H1 (cell line): ENCODE data around the gene NID2. TPM values are rescaled to one million over a fixed set of nuclear protein-coding genes. Genes with fewer than 3 reads are reported as not detected.

Experiments used
- CTCF ChIA-PET: fragments of 300-600 bp; sonication (Branson Sonifier 250); formaldehyde crosslinking; loops from one replicate; lab custom pipeline; 2021; ENCODE audit not compliant: partially characterized antibody; lab: Charles Lee
- POLR2A ChIA-PET: fragments of 300-600 bp; sonication (Branson Sonifier 250); formaldehyde crosslinking; loops from one replicate; lab custom pipeline; 2021; ENCODE audit warnings: inconsistent platforms; ENCODE audit not compliant: partially characterized antibody; lab: Charles Lee
- DNase-seq, 2 experiments: peaks; one replicate each; pipeline versions ENCODE4 v3.0.0 to v3.0.0-alpha.2; 2010 to 2022; ENCODE audit warnings: low spot score in 2 of 2, low read depth in 1 of 2, mixed read lengths in 1 of 2
- FAIRE-seq: peaks from 2 replicates; lab custom pipeline; 2011; peaks lifted over from hg19 to GRCh38; lab: Jason Lieb, UNC
- H2AFZ ChIP-seq: 2 replicates; pipeline ENCODE4 v1.8.1; 2012; ENCODE audit warnings: low read length, inconsistent platforms
- H2AK5ac ChIP-seq: 2 replicates; pipeline ENCODE4 v1.6.1; 2013; ENCODE audit warnings: low read depth, low read length
- H2BK120ac ChIP-seq: replicated peaks from 2 replicates; pipeline ENCODE3; 2013; ENCODE audit warnings: low read depth, low read length, inconsistent platforms
- H2BK12ac ChIP-seq: 2 replicates; pipeline ENCODE4 v1.6.1; 2013; ENCODE audit warnings: low read depth, low read length
- H2BK15ac ChIP-seq: 2 replicates; pipeline ENCODE4 v1.6.1; 2013; ENCODE audit warnings: low read length
- H2BK20ac ChIP-seq: 2 replicates; pipeline ENCODE4 v1.6.1; 2013; ENCODE audit warnings: low read length
- H2BK5ac ChIP-seq: 2 replicates; pipeline ENCODE4 v1.6.1; 2013; ENCODE audit warnings: low read depth, low read length
- H3K14ac ChIP-seq: 2 replicates; pipeline ENCODE4 v1.6.1; 2013; ENCODE audit warnings: inconsistent platforms; ENCODE audit not compliant: insufficient read length
- H3K18ac ChIP-seq: 2 replicates; pipeline ENCODE4 v1.6.1; 2013; ENCODE audit warnings: low read length; ENCODE audit errors: extremely low read depth
- H3K23ac ChIP-seq: 2 replicates; pipeline ENCODE4 v1.6.1; 2013; ENCODE audit warnings: inconsistent platforms; ENCODE audit not compliant: insufficient read length
- H3K23me2 ChIP-seq: 2 replicates; pipeline ENCODE4 v1.6.1; 2013; ENCODE audit warnings: low read depth, low read length
- H3K27ac ChIP-seq: 2 replicates; pipeline ENCODE4 v1.6.1; 2011; ENCODE audit warnings: low read depth, low read length, inconsistent platforms
- H3K27me3 ChIP-seq, 4 experiments: replicated peaks in 1 of 4; 1 replicate in 1 of 4; 2 replicates in 3 of 4; pipeline versions ENCODE4 v1.6.1 to v1.8.1; 2011 to 2013; ENCODE audit warnings: low read length in 3 of 4, mild to moderate bottlenecking in 3 of 4, inconsistent platforms in 2 of 4, mixed read lengths in 2 of 4, moderate library complexity in 1 of 4; ENCODE audit not compliant: control insufficient read depth in 3 of 4, insufficient read depth in 3 of 4; ENCODE audit errors: extremely low read depth in 1 of 4
- H3K36me3 ChIP-seq, 4 experiments: 2 replicates each; pipeline versions ENCODE4 v1.6.1 to v1.8.1; 2011 to 2013; ENCODE audit warnings: mild to moderate bottlenecking in 4 of 4, low read length in 3 of 4, moderate library complexity in 2 of 4, control low read depth in 1 of 4, inconsistent platforms in 1 of 4; ENCODE audit not compliant: insufficient read depth in 4 of 4, control insufficient read depth in 2 of 4
- H3K4ac ChIP-seq: replicated peaks from 2 replicates; pipeline ENCODE3; 2013; ENCODE audit warnings: low read length, low read depth, mixed read lengths, inconsistent platforms; ENCODE audit not compliant: insufficient read length
- H3K4me1 ChIP-seq, 4 experiments: replicated peaks in 1 of 4; 1 replicate in 1 of 4; 2 replicates in 3 of 4; pipeline versions ENCODE4 v1.6.1 to v1.8.1; 2011 to 2013; ENCODE audit warnings: low read length in 3 of 4, inconsistent platforms in 2 of 4, mixed read lengths in 1 of 4; ENCODE audit not compliant: insufficient read depth in 4 of 4, control insufficient read depth in 3 of 4
- H3K4me2 ChIP-seq, 2 experiments: 2 replicates each; pipeline versions ENCODE4 v1.6.1 to v1.8.1; 2011 to 2013; ENCODE audit warnings: low read depth in 2 of 2, low read length in 2 of 2, control low read depth in 1 of 2, inconsistent platforms in 1 of 2, mild to moderate bottlenecking in 1 of 2; ENCODE audit not compliant: insufficient read depth in 1 of 2
- H3K4me3 ChIP-seq, 4 experiments: fragments of 200-600, 300-600 bp in 1 of 4; sonication (generic), shearing (Covaris generic), sonication (Bioruptor Twin) in 1 of 4; 2 replicates each; pipeline versions ENCODE4 v1.5.1 to v1.8.1; 2011 to 2016; ENCODE audit warnings: low read length in 4 of 4, low read depth in 3 of 4, control low read depth in 2 of 4, inconsistent platforms in 2 of 4, mild to moderate bottlenecking in 2 of 4, mixed read lengths in 1 of 4, moderate library complexity in 1 of 4; ENCODE audit not compliant: insufficient read depth in 2 of 4; ENCODE audit errors: extremely low read depth in 1 of 4
- H3K56ac ChIP-seq: replicated peaks from 2 replicates; pipeline ENCODE3; 2013; ENCODE audit warnings: low read depth, mild to moderate bottlenecking, mixed read lengths, low read length, inconsistent platforms; ENCODE audit not compliant: insufficient read length
- H3K79me1 ChIP-seq: 2 replicates; pipeline ENCODE4 v1.6.1; 2013; ENCODE audit warnings: low read depth, low read length, control low read depth
- H3K79me2 ChIP-seq, 2 experiments: 2 replicates each; pipeline versions ENCODE4 v1.6.1 to v1.8.1; 2012 to 2013; ENCODE audit warnings: low read length in 2 of 2, mild to moderate bottlenecking in 2 of 2, inconsistent platforms in 1 of 2; ENCODE audit not compliant: insufficient read depth in 2 of 2, control insufficient read depth in 1 of 2
- H3K9ac ChIP-seq, 4 experiments: replicated peaks in 1 of 4; 1 replicate in 1 of 4; 2 replicates in 3 of 4; pipeline versions ENCODE4 v1.6.1 to v1.8.1; 2011 to 2013; ENCODE audit warnings: low read depth in 3 of 4, low read length in 3 of 4, control low read depth in 2 of 4, mild to moderate bottlenecking in 2 of 4, moderate library complexity in 2 of 4, inconsistent platforms in 1 of 4; ENCODE audit errors: extremely low read depth in 1 of 4
- H3K9me3 ChIP-seq, 2 experiments: 2 replicates each; pipeline versions ENCODE4 v1.6.1 to v1.8.1; 2012 to 2013; ENCODE audit warnings: mild to moderate bottlenecking in 2 of 2, moderate library complexity in 2 of 2, control low read depth in 1 of 2, inconsistent platforms in 1 of 2, low read depth in 1 of 2, low read length in 1 of 2, mixed read lengths in 1 of 2; ENCODE audit not compliant: insufficient read depth in 2 of 2
- H4K20me1 ChIP-seq, 2 experiments: replicated peaks in 1 of 2; 2 replicates each; pipeline versions ENCODE3 to v1.8.1; 2011 to 2013; ENCODE audit warnings: inconsistent platforms in 2 of 2, low read length in 2 of 2, mild to moderate bottlenecking in 1 of 2; ENCODE audit not compliant: insufficient read depth in 2 of 2, control insufficient read depth in 1 of 2
- H4K5ac ChIP-seq: 2 replicates; pipeline ENCODE4 v1.6.1; 2013; ENCODE audit warnings: low read length, low read depth, mixed read lengths, inconsistent platforms; ENCODE audit not compliant: insufficient read length
- H4K8ac ChIP-seq: 2 replicates; pipeline ENCODE4 v1.8.0; 2013; ENCODE audit warnings: mild to moderate bottlenecking, moderate library complexity, low read length, inconsistent platforms; ENCODE audit not compliant: insufficient read depth; ENCODE audit errors: extremely low read depth
- H4K91ac ChIP-seq: replicated peaks from 2 replicates; pipeline ENCODE3; 2013; ENCODE audit warnings: low read length, mixed read lengths, inconsistent platforms; ENCODE audit not compliant: insufficient read length
- CREB1 ChIP-seq: IDR thresholded peaks from 2 replicates; pipeline ENCODE4 v1.6.1; 2012; ENCODE audit warnings: inconsistent platforms
- GABPA ChIP-seq: IDR thresholded peaks from 2 replicates; pipeline ENCODE4 v1.6.1; 2011; ENCODE audit warnings: mild to moderate bottlenecking, low read length, moderate library complexity, borderline replicate concordance; ENCODE audit not compliant: insufficient read depth
- HDAC2 ChIP-seq, 2 experiments: fragments of 300-600 bp in 1 of 2; sonication (generic) in 1 of 2; IDR thresholded peaks; 2 replicates each; pipeline ENCODE4 v1.6.1; 2011 to 2012; ENCODE audit warnings: low read depth in 2 of 2, low read length in 2 of 2, mild to moderate bottlenecking in 2 of 2, moderate library complexity in 2 of 2, borderline replicate concordance in 1 of 2, inconsistent platforms in 1 of 2
- KDM1A ChIP-seq: fragments of 200-600, 300-600 bp; sonication (generic); IDR thresholded peaks from 2 replicates; pipeline ENCODE4 v1.7.1; 2016; ENCODE audit warnings: mild to moderate bottlenecking, low read length, borderline replicate concordance
- POLR2AphosphoS5 ChIP-seq: IDR thresholded peaks from 2 replicates; pipeline ENCODE4 v1.6.1; 2011; ENCODE audit warnings: low read depth, low read length
- SP4 ChIP-seq: IDR thresholded peaks from 2 replicates; pipeline ENCODE4 v1.6.1; 2012; ENCODE audit warnings: low read length, inconsistent platforms
- SUZ12 ChIP-seq: fragments of 200-600 bp; sonication (generic); IDR thresholded peaks from 2 replicates; pipeline ENCODE4 v1.6.1; 2012; ENCODE audit warnings: mild to moderate bottlenecking, inconsistent platforms, low read length, moderate library complexity, mixed read lengths
- TAF1 ChIP-seq: IDR thresholded peaks from 2 replicates; pipeline ENCODE4 v1.6.1; 2011; ENCODE audit warnings: mild to moderate bottlenecking, low read depth, low read length
- TBP ChIP-seq: IDR thresholded peaks from 2 replicates; pipeline ENCODE4 v1.6.1; 2011; ENCODE audit warnings: low read depth, low read length, improper control_type of control experiment
- WGBS, 2 experiments: shearing (Covaris generic) in 1 of 2; methylation state at CpG; one replicate each; pipeline versions ENCODE4 v1.1.6 to v1.1.7; 2013 to 2015; ENCODE audit warnings: low lambda C conversion rate in 2 of 2, mixed read lengths in 2 of 2, inconsistent platforms in 1 of 2, low coverage in 1 of 2, missing lambda C conversion rate in 1 of 2; ENCODE audit not compliant: insufficient replicate concordance in 2 of 2, insufficient coverage in 1 of 2, insufficient read length in 1 of 2; ENCODE audit errors: extremely low coverage in 1 of 2, missing lambda C conversion rate in 1 of 2; 5-methylcytosine and 5-hydroxymethylcytosine counted together
- polyA plus RNA-seq, 7 experiments: library from polyadenylated mRNA; depleted of rRNA in 3 of 7; stranded (reverse) in 5 of 7; unstranded in 2 of 7; fragments of >200 nt in 5 of 7; fragments of 200-250 nt in 2 of 7; gene quantifications; 1 replicate in 5 of 7; 2 replicates in 1 of 7; 4 replicates in 1 of 7; pipeline versions ENCODE4 v1.2.1 to v1.2.3, GENCODE V29; 2011 to 2013; ENCODE audit warnings: missing spikeins in 2 of 7, mixed read lengths in 2 of 7
- total RNA-seq: library from RNA; stranded (reverse); fragmentation: NEBNext Ultra II Directional; extraction: Animal tissue kit (Norgen Biotek cat#: 25700); gene quantifications from 2 replicates; pipeline ENCODE4 v1.2.1, GENCODE V29; 2021

The NID2 gene
- total and polyA plus RNA-seq, 2 of the 8 experiments (the other 6 are each of a cell fraction or from before 2014, with no cell fraction given), result 6.1 to 12.6 TPM

DNA sequence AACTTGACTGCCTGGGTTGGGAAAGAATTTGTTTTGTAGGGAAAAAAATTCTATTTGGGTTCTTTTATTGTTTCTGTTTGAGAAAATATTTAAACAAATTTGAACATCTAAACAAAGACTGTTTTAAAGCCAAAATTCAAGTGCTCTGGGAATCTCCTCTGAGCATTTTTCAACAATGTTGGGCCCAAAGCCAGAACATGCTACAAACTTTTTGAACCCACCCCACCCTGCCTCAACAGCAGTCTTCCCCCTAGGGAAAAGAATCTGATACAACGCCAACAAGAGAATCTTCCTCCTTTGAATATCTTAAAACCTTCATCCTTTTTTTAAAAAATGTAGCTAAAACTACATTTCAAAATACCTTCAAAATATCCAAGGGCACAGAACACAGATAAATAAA, 20.4 kb upstream of the NID2 start:
- POLR2A ChIA-PET, result interaction anchor here (1.0 to 1.5 kb wide), 2 partner anchors 9 to 14 kb away, joined by 3 read pairs; no protein-coding TSS in a partner anchor
- TF ChIP-seq POLR2AphosphoS5 (no peak), SP4 (no peak), TBP (no peak), SUZ12 (no peak), KDM1A (no peak), TAF1 (no peak), GABPA (no peak), CREB1 (no peak), HDAC2 (IDR thresholded peaks at IDR 0.05; ENCODE audit: borderline replicate concordance in 1 of 2, low read depth in 2 of 2, low read length in 2 of 2) (no peak)

More for the DNA sequence above, 20.4 kb upstream of the NID2 start:
- Histone ChIP-seq H3K23ac (no peak overlapping the region), H3K4ac (no peak overlapping the region), H3K9me3 (0 out of 4 replicates have a peak, but pooled peaks cover 0 to 3% of the 10 kb centered on the region in 2 experiments), H3K23me2 (no peaks in the 10 kb centered on the region), H3K56ac (no peak overlapping the region), H3K18ac (no peak overlapping the region), H3K4me2 (no peak overlapping the region), H2BK5ac (no peak overlapping the region), H4K8ac (no peak overlapping the region), H3K79me1 (no peaks in the 10 kb centered on the region), H4K5ac (no peak overlapping the region), H2BK12ac (no peak overlapping the region), H2BK20ac (no peak overlapping the region), H3K27me3 (no peaks in the 10 kb centered on the region), H4K20me1 (no peaks in the 10 kb centered on the region), H3K36me3 (no peaks in the 10 kb centered on the region), H3K4me3 (no peak overlapping the region), H2AFZ (no peak overlapping the region), H3K79me2 (no peaks in the 10 kb centered on the region), H2BK15ac (no peak overlapping the region), H3K27ac (no peak overlapping the region), H3K14ac (no peak overlapping the region), H4K91ac (no peak overlapping the region), H2AK5ac (no peak overlapping the region), H2BK120ac (no peak overlapping the region), H3K9ac (no peak overlapping the region), H3K4me1 (no peaks in the 10 kb centered on the region)
- DNase-seq (no peak), FAIRE-seq (no peak)
- WGBS, 2 experiments, result 94% methylated on average over 1 of the region's 1 CpG; no CpG with 5 or more reads in 1 of the 2 experiments
- CTCF ChIA-PET, result interaction anchor here (0.8 to 2.8 kb wide), 5 partner anchors 14 to 45 kb away, joined by 3 to 7 read pairs (median 4); partner anchors contain the start of gene NID2
